ENCODE results near the gene PIAS4. TPM values are rescaled to one million over a fixed set of nuclear protein-coding genes. Genes with fewer than 3 reads are reported as not detected.

The PIAS4 gene
- total RNA-seq, 1 donor from 2014 or later = 39.8 TPM

DNA sequence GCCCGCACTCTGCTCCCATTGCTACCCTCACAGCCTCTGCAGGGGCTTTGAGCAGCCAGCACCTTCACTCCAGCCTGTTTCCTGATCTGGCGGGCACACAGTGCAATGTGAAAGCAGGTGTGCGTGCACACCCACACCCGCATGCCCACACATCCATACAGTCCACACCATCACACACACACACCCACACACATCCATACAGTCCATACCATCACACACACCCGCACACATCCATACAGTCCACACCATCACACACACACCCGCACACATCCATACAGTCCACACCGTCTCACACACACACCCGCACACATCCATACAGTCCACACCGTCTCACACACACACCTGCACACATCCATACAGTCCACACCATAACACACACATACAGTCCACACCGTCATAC lies 28.0 kb downstream of the PIAS4 start:
- Mint-ChIP-seq H3K36me3 (peaks cover 6% of the 10 kb centered on the region), H3K4me1 (ENCODE audit: unreplicated experiment) (no peaks in the 10 kb centered on the region), H3K9me3 (no peaks in the 10 kb centered on the region), H3K27ac (no peak overlapping the region), H3K27me3 (no peaks in the 10 kb centered on the region), H3K4me3 (no peak overlapping the region)
- DNase-seq (ENCODE audit: extremely low spot score, unreplicated experiment) = no peak
- no peak for TF ChIP-seq CTCF (conservative IDR thresholded peaks at IDR 0.05)

GRCh38 chr19:4036576-4037300 lies 29.2 kb downstream of the PIAS4 start:
- Mint-ChIP-seq H3K4me3 (no peak overlapping the region), H3K36me3 (peaks cover 6% of the 10 kb centered on the region), H3K4me1 (ENCODE audit: unreplicated experiment) (no peaks in the 10 kb centered on the region), H3K9me3 (no peaks in the 10 kb centered on the region), H3K27me3 (no peaks in the 10 kb centered on the region), H3K27ac (no peak overlapping the region)
- no peak for TF ChIP-seq CTCF (conservative IDR thresholded peaks at IDR 0.05)
- no peak for DNase-seq (ENCODE audit: extremely low spot score, unreplicated experiment)

GRCh38 chr19:4037301-4037949 lies 29.9 kb downstream of the PIAS4 start:
- Mint-ChIP-seq H3K4me3 (no peak overlapping the region), H3K9me3 (no peaks in the 10 kb centered on the region), H3K27ac (no peak overlapping the region), H3K27me3 (no peaks in the 10 kb centered on the region), H3K4me1 (ENCODE audit: unreplicated experiment) (no peaks in the 10 kb centered on the region), H3K36me3 (peaks cover 6% of the 10 kb centered on the region)
- no peak for TF ChIP-seq CTCF (conservative IDR thresholded peaks at IDR 0.05)
- DNase-seq (ENCODE audit: extremely low spot score, unreplicated experiment) = no peak

DNA sequence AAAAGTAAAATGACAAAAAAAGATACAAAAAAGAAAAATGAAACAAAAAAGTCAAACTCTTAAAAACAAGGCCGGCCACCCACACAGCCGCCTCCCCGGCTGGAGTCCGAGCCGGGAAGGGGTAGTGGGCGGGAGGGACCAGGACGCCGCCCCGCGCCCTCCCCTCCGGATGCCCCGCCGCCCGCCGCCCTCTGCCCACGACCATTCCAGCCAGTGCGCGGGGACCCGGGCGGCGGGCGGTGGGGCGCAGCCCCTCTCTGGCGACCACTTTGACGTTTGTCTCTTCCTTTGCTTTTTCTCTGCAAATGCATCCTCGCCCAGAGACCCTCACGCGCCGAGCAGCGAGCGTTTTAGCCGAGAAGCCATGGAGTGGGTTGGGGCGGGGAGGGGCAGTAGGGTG lies 30.5 kb downstream of the PIAS4 start:
- H3K27me3 Mint-ChIP-seq = no peaks in the 10 kb centered on the region
- H3K36me3 Mint-ChIP-seq = peaks cover 6% of the 10 kb centered on the region
- H3K27ac Mint-ChIP-seq = no peak overlapping the region
- no peak overlapping the region for H3K4me3 Mint-ChIP-seq
- DNase-seq (ENCODE audit: extremely low spot score, unreplicated experiment) = no peak
- no peaks in the 10 kb centered on the region for H3K4me1 Mint-ChIP-seq (ENCODE audit: unreplicated experiment)
- TF ChIP-seq CTCF (conservative IDR thresholded peaks at IDR 0.05) = no peak
- H3K9me3 Mint-ChIP-seq = no peaks in the 10 kb centered on the region

- no peak for TF ChIP-seq CTCF (conservative IDR thresholded peaks at IDR 0.05)
- H3K27me3 Mint-ChIP-seq = no peaks in the 10 kb centered on the region
- no peak for DNase-seq (ENCODE audit: extremely low spot score, unreplicated experiment)
These were observed 31.3 kb downstream of the PIAS4 start for GRCh38 chr19:4038661-4039423.

More at GRCh38 chr19:4038661-4039423, 31.3 kb downstream of the PIAS4 start:
- H3K9me3 Mint-ChIP-seq = no peaks in the 10 kb centered on the region
- H3K4me1 Mint-ChIP-seq (ENCODE audit: unreplicated experiment) = no peaks in the 10 kb centered on the region
- no peak overlapping the region for H3K4me3 Mint-ChIP-seq
- H3K36me3 Mint-ChIP-seq = peaks cover 6% of the 10 kb centered on the region
- no peak overlapping the region for H3K27ac Mint-ChIP-seq
